Activated T-cell treated with anti-CD3 and anti-CD28 coated beads for 48 hours (primary cell): Measurements from ENCODE around the gene KCNRG.
"Not testable (repeated sequence)": the region's sequence is repeated elsewhere in the genome, so short reads cannot be mapped to it uniquely, and the experiment has no call there.

Source experiments
- DNase-seq: peaks from one replicate; pipeline ENCODE4 v3.0.0-alpha.2; 2020; ENCODE audit warnings: low read depth

The KCNRG gene

GRCh38 chr13:50011461-50011860 lies 3.8 kb upstream of the KCNRG start:
- DNase-seq: no peak

DNA sequence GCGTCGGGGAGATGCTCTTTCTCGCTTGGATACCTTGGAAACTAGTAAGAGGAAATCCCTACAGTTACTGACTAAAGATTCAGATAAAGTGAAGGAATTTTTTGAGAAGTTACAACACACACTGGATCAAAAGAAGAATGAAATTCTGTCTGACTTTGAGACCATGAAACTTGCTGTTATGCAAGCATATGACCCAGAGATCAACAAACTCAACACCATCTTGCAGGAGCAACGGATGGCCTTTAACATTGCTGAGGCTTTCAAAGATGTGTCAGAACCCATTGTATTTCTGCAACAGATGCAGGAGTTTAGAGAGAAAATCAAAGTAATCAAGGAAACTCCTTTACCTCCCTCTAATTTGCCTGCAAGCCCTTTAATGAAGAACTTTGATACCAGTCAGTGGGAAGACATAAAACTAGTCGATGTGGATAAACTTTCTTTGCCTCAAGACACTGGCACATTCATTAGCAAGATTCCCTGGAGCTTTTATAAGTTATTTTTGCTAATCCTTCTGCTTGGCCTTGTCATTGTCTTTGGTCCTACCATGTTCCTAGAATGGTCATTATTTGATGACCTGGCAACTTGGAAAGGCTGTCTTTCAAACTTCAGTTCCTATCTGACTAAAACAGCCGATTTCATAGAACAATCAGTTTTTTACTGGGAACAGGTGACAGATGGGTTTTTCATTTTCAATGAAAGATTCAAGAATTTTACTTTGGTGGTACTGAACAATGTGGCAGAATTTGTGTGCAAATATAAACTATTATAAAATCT lies 2.7 kb upstream of the KCNRG start:
- DNase-seq: no peak

GRCh38 chr13:50014386-50014785 lies 858 bp upstream of the KCNRG start:
- DNase-seq: no peak

- no peak for DNase-seq
Measured at GRCh38 chr13:50015750-50016149, 506 bp downstream of the KCNRG start.

DNA sequence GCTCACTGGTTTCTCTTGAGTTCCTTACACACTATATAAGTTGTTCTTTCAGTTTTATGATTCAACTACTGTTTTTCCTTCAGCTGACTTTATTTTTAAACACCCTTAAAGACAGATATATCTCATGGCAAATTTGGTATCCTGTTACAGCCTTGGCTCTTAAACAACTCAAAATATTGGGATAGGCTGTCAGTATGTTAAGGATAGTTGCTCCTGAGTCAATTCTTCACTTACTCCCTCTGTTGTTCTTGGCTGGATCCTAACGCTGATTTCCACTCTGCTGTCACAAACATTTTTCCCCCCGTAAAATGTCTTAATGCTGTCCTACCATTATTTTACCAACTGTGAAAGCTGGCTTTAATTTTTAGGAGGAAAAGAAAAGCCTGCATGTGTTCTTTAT lies 1.2 kb downstream of the KCNRG start:
- no peak for DNase-seq

DNA sequence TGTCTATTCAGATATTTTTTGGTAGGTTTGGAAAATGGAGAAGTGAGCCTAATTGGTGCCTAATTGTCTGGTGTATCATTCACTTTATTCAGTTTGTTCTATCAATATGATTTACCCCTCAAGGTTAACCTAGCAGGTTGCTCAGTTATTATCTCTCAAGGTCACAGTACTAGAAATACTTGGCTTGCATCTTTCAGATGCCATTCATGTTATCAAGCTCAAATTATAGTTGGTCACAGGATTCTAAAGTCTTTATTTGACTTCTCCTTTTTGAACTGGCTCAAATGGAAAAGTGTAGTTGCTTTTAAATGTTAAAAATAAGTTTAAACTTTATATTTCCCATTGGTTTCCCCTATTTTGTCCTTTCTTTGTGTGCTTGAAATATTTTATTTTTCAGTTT lies 2.6 kb downstream of the KCNRG start:
- DNase-seq: no peak

- no peak for DNase-seq
Measured at GRCh38 chr13:50025436-50025835, 10.2 kb downstream of the KCNRG start.

- no peak for DNase-seq
Measured at GRCh38 chr13:50026788-50027473, 11.7 kb downstream of the KCNRG start.

DNA sequence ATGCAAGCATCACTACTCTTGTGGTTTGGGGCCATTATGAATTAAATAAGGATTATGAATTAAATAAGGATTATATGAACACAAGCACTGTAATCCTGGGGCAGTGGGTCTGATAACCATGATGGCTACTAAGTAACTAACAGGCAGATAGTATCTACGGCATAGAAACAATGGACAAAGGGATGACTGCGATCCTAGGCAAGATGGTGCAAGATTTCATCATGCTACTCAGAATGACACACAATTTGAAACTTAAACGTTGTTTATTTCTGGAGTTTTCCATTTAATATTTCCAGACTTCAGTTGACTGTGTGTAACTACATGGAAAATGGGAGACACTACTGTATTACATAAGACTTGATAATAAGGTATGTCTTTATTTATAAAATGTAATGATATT lies 15.1 kb downstream of the KCNRG start:
- DNase-seq: no peak

DNA sequence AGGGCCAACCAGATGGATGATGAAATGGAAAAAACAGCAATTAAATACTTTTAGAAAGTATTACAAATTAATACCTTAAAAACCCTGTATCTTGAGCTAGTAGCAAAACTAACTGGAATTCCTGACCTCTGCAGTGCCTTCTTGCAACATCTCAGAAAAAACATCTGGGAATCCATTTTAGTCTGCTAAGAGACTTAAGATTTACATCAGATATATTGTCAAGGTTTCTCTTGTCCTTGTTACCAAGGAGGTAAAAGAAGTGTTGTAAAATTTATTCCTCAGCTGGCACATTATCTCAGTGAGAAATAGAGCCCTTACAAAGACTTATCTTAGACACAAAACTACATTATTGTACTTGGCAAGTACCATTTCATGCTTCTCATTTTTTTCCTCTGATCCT lies 18.5 kb downstream of the KCNRG start:
- no peak for DNase-seq

DNA sequence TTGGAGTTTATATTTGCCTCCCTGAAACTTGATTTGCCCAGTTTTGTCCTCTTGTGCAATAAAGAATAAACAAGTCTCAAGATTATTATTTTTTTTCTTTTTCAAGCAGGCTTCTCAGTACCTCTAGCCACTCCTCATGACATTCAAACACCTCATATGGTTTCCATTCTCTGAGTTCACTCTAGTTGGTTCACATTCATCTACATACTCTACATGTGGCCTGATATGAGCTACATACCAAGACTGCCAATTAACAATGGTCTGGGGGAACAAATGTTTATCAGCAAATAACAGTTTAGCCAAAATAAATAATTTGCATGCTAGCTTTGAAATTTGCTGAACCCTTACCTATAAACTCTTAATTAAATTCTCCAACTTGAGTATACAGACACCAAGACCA lies 22.5 kb downstream of the KCNRG start:
- no peak for DNase-seq

DNA sequence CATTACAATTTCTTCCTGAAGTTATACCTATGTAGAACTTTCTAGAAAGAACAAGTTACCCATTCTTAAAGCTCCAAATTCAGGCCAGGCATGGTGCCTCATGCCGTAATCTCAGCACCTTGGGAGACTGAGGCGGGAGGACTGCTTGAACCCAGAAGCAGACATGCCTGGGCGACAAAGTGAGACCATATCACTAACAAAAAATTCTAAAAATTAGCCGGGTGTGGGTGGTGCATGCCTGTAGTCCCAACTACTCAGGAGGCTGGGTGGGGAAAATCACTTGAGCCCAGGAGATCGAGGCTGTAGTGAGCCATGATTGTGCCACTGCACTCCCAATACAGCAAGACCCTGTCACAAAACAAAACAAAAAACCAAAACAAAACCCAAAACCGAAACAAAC lies 23.0 kb downstream of the KCNRG start:
- DNase-seq: no peak

GRCh38 chr13:50052478-50052877 lies 37.2 kb downstream of the KCNRG start:
- no peak for DNase-seq

- no peak for DNase-seq
Measured at GRCh38 chr13:50053844-50054243, 38.6 kb downstream of the KCNRG start.

DNA sequence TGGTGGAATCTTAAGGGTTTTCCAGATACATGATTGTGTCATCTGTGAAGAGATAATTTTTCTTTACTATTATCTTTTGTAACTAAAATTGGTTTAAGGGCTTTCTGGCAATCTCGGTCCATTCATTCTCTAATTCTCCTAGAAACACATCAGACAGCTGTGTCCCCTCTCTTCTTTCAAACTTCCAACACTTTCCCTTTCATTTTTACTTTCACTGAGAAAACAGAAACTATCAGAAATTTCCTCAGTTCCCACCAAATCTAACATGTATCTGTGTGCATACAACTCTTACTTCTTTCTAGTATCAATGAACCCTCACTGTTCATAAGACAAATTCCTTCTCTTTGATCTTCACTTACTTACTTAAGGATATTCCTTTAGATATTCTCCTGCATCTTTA lies 40.2 kb downstream of the KCNRG start:
- no peak for DNase-seq

GRCh38 chr13:50060718-50061117 lies 45.5 kb downstream of the KCNRG start:
- DNase-seq: no peak

DNA sequence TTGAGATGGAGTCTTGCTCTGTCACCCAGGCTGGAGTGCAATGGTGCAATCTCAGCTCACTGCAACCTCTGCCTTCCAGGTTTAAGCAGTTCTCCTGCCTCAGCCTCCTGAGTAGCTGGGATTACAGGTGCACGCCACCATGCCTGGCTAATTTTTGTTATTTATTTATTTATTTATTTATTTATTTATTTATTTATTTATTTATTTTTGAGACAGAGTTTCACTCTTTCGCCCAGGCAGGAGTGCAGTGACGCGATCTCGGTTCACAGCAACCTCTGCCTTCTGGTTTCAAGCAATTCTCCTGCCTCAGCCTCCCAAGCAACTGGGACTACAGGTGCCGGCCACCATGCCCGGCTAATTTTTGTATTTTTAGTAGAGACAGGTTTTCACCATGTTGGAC lies 47.1 kb downstream of the KCNRG start:
- DNase-seq: not testable (repeated sequence)

- DNase-seq: no peak
Measured at GRCh38 chr13:50065712-50066111, 50.5 kb downstream of the KCNRG start.

- no peak for DNase-seq
Measured at GRCh38 chr13:50068508-50068907, 53.3 kb downstream of the KCNRG start.

DNA sequence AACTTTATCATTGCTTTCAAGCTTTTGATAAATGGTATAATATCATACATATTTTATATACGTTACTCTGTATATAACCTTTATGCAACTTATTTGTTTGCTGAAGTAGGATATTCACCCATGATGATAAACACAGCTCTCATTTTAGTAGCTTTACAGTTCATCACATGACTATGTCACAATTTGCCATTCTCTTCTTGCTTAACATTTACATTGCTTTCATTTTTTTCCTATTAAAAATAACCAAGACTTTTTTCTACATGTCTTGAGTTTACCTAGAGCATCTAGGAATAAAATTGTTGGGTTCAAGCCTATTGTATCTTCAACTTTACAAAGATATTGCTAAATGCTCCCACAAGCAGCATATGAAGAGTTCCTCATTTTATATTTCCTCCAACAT lies 54.0 kb downstream of the KCNRG start:
- no peak for DNase-seq

DNA sequence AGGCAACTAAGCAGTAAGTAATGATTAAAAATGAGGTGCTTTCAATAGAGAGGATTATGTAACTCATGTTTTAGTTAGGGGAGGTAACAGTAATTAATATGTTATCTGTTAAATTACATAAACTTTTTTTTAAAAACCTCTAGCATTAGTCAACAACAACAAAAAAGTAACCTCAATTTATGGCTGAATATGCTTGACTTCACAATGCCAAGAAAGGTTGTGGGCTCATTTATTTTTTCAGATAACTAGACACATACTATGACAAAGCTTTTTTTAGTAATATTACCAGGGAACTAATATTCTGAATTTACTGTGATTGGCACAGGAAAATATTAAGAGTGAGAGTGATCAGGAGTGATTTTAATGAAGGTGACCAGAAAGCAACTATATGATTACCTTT lies 54.9 kb downstream of the KCNRG start:
- DNase-seq: no peak
